Lung microvascular endothelial cell (primary cell): Measurements from ENCODE around the gene WNT10A. TPM values are rescaled to one million over a fixed set of nuclear protein-coding genes. Genes with fewer than 3 reads are reported as not detected.
A peak's percentile ranks its signal among the peaks of the same experiment; 100 is the strongest.

Source experiments
- DNase-seq, 2 donors: peaks; one replicate each; pipeline versions ENCODE4 v3.0.0 to v3.0.0-alpha.2; 2010; ENCODE audit warnings: low read depth in 2 of 2
- total RNA-seq: library from RNA; depleted of rRNA; stranded (reverse); fragments of >200 nt; gene quantifications from 2 replicates; pipeline ENCODE4 v1.2.1, GENCODE V29; 2014

Gene WNT10A
- total RNA-seq, 1 donor from 2014 or later: not detected

DNA sequence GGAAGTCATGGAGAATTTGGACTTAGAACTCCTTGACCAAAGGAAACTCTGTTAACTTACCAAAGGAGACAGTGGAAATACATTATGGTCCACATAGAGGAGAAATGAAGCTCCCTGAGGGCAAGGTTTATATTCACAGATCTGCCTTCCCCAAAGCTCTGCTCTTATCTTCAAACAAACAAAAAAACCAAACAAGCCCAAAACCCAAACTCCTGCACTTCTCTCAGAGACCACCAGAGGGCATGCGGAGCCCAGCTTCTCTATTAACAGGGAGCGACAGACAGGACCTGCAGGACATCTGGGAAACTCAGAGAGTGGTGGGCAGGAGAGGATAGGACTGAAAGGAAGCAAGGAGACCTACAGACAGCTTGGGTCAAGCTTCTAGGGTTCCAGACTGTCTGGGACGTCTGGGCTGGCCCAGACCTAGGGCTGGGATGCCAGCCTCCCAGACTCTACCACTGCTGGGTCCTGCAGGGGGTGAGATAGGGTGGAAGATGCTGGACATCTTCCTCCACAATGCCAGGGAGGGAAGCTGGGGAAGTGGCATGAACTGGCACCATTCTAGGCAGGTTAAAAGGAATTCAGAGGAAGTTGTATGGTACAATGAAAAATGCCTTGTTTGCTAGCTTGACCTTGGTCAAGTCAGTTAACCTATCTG, 4.0 kb upstream of the WNT10A start:
- peak; percentile 64 to 76 for DNase-seq

DNA sequence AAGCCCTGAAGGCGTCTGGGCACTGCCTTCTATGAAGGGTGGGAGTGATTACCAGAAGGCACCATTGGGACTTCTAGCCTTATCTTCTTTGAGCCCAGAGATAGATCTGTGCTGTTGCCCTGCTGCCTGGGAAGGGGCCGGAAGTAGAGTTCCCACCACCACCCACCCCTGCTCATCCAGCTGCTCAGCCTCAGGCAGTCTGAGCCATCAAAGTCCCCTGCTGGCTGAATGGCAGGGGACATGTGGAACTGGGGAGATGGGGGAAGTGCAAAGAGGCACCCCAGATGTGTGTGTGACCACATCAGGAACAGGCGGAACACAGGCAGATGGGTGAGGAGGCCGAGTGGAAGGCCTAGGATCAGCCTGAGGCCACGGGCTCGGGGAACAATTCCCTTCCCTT, 3.3 kb upstream of the WNT10A start:
- no peak for DNase-seq

DNA sequence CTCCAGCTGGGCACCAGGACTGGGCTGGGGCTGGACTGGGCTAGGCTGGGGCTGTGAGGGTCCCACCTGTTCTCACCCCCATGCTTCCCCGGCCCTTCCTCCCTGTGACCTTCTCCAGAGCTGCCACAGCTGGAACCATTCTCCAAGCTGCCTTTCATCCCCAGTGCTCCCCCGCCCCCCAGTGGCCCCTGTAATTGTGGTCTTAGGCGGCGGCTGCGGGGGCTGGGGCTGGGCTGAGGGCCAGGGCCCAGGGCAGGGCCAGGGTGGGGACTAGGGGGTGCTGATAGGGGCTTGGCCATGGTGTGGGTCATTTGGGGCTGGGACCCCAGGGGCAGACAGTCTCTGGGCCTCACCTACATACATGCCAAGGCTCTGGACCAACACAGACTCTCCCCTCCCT, 2.8 kb upstream of the WNT10A start:
- no peak for DNase-seq

DNA sequence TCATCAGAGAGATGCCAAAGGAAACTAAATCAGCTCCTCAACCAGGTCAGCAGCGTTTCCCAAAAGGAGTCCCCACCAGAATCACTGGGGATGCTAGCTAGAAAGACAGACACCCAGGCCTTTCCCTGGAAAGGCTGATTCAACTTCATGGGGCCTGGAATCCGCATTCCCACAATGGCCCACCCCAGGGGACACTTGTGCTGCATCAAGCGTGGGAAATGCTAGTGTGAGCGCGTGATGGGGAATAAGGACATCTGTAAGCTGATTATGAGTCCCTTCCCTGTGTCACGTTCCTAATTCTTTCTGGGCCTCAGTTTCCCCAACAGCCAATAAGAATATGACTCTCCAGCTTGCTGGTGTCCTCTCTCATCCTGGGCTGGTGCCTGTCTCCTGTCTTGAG, 2.2 kb upstream of the WNT10A start:
- no peak for DNase-seq

DNA sequence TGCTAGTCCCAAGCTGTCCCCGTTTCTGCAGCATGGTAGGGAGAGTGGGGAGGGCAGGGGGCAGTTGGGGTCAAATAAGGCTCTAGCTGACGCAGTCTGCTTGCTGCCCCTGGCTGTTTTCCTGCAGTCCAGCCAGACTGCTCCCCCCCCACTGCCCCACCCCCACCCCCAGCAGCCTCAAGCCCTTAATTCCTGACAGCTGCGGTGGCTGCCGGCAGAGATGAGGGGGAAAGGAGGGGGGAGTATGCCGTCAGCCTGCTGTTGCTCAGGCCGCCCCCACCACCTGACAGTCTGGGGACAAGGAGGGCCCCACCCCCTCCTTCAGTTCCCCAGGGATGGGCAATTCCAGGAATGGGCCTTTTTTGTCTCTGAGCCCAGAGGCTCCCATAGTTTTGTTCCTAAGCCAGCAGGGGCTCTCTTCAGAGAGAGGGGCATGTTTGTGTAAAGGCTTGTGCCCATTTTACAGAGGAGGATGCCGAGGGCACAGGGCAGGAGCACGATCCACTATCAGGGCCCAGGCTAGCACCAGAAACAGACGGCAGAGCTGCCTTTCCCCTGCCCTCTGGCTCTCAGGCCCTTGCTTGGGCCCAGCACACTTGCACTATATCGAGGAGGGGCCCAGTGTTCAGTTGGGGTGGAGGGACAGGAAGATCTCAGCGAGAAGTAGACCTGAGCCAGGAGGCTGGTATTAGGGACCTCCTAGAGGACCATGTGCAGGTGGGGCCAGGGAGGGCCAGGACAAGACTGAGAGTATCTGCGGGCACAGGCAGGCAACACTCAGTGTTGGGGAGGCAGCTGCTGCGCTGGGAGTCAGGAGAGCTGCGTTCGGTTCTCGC, 1.5 kb upstream of the WNT10A start:
- DNase-seq: no peak

DNA sequence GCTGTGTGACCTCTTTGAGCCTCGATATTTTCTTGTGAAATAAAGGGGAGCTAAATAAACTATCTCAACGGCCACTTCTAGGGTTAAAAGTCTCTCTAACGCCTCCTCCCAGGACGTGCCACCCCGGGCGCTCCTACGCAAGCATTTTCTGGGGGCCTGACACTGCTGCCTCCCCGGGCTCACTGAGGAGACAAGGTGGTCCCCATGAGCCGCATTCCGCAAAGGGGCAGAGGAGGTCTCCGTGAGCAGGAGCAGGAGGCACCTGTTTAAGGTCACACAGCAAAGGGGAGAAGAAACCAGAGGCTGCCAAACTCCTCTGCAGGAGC, 913 bp upstream of the WNT10A start:
- no peak for DNase-seq

DNA sequence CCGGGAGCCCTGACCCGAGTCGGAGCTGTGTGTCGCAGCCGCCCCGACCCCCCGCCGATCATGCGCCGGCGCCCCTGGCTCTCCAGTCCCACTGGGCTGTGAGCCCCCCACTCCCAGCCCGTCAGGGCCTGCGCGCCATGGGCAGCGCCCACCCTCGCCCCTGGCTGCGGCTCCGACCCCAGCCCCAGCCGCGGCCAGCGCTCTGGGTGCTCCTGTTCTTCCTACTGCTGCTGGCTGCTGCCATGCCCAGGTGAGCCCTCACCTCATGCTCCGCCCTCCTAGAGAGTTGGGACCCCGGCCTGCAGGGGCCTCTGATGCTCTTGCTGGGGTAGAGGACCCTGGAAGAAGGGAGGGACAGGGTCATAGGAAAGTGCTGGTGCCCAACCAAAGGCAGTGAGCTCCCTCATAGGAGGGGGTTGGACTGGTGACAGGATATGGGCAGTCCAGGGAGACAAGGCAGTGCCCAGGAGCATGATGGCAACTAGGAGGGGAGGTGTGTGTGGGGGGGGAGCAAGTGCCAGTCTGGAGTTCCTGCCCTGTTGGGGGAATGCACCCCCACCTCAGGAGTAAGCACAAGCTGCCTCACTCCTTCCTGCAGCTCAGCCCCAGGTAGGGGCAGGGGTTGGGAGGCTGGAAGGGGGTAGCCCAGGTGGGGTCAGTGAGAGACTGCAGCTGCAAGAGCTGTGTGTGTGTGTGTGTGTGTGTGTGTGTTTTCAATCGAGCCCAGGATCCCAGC, 375 bp downstream of the WNT10A start:
- no peak for DNase-seq

DNA sequence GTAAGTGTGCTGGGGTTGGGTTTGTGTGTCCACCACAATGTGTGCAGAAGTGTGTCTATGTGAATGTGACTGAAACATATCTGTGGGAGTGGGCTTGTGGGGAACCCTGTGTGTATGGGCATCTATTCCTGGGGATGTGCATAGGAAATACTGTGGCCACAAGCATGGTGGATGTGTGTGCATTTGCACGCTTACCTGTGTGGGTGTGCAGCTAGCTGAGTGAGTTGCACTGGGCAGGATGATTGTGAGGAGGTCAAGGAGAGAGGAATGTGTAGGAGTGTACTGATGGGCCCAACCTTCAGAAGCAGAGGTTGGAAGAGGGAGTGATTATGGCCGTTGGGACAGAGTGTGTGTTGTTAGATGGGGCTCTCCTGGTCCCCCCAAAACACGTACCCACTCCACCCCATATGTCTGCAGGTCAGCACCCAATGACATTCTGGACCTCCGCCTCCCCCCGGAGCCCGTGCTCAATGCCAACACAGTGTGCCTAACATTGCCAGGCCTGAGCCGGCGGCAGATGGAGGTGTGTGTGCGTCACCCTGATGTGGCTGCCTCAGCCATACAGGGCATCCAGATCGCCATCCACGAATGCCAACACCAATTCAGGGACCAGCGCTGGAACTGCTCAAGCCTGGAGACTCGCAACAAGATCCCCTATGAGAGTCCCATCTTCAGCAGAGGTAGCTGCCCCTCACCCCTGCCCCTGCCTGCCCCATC, 1.2 kb downstream of the WNT10A start:
- DNase-seq: no peak

DNA sequence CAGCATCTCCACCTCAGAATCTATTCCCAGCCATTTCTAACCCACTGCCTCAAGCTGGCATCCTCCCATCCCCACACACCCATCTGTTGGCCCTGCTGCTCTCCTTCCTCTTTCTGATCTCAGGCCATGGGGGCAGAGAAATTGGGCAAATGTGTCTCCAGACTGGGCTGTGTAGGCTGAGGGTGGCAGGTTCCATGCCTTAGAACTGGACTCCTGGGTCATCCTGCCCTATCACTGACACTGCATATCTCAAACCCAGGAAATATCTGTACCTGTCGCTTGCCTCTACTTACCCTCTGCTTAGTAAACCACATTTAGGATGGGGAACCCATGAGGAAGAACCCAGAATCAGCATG, 1.8 kb downstream of the WNT10A start:
- no peak for DNase-seq

DNA sequence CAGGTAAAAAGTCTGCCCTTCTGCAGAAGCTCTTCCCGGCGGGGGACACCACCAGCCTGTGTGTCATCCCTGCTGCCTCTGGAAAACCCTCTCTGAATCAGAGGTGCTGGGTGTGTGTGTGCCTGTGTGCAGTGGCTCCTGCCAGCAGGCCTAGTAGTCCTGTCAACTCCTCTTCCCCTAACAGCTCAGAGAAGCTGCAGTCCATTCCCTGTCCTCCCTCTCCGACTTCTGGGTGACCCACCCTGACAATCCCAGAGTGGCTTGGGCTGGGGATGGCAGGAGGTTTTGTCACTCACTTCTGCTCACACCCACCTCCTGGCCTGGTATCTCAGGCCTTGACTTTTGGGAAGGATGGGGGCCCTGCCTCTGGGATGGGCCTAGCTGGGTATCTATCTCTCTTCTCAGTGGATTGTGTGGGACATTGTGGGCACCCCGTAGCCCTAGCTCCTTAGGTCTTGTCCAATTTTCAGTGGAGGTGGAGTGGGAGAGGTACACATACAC, 2.3 kb downstream of the WNT10A start:
- no peak for DNase-seq

DNA sequence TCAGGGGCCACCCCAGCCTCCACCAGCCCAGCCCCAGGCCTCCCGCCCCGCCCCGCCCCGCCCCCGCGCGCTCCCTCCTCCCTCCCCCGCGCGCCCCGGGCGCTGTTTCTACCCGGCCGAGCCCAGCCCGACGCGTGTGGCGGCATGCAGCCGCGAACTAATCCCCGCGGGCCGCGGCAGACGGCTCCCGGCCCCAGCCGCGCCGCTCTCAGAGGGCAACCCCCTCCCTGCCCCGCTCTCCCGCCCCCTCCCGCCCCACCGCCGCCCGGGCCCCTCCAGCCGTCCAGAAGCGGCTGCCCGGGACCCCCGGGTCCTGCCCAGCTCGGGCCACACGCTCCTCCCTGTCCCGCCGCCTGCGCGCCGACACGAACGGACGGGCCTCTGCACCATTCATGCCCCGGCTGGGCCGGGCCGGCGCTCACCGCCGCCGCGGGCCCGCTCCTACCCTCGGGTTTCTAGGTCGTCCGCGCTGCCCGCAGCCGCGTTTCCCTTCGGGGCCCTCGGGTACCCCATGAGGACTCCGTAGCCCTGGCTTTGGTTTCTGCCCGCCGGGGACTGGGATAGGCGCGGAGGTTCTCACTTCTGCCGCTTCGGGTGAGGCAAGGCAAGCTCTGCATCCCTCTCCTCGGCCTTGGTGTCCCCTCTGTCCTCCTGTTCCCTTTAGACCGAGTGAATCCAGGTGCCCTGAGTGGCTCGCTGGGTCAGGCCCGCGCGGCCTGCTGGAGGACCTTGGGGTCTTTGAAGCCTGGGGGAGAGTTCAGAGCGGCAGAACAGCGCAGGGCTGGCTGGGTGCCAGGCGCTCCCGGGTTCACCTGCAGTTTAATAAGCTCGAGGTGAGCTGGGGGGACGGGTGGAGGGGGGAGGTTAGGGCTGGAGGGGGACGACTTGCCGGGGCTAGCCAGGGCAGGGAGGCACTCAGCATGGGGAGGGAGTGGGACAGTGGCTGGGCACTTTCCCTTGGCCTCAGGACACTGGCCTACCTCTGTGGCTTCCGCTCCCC, 3.1 kb downstream of the WNT10A start:
- DNase-seq: no peak

DNA sequence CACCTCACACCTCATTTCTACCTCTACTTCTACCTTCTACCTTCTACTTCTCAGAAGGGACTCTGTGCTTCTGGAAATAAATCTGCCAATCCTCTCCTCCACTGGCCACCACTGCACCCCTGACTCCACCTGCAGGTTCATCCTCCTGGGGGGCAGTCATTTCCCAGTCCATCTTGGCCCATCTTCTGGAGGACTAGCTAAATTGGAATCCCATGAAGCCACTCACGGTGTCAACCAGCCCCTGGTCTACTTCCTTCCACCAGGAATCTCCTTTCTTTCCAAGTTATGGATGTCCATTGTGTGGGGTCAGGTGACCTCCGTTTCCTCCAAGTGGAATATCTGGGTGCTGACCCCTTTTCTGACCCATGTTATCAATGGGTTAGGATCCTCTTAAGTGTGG, 3.9 kb downstream of the WNT10A start:
- DNase-seq: no peak

DNA sequence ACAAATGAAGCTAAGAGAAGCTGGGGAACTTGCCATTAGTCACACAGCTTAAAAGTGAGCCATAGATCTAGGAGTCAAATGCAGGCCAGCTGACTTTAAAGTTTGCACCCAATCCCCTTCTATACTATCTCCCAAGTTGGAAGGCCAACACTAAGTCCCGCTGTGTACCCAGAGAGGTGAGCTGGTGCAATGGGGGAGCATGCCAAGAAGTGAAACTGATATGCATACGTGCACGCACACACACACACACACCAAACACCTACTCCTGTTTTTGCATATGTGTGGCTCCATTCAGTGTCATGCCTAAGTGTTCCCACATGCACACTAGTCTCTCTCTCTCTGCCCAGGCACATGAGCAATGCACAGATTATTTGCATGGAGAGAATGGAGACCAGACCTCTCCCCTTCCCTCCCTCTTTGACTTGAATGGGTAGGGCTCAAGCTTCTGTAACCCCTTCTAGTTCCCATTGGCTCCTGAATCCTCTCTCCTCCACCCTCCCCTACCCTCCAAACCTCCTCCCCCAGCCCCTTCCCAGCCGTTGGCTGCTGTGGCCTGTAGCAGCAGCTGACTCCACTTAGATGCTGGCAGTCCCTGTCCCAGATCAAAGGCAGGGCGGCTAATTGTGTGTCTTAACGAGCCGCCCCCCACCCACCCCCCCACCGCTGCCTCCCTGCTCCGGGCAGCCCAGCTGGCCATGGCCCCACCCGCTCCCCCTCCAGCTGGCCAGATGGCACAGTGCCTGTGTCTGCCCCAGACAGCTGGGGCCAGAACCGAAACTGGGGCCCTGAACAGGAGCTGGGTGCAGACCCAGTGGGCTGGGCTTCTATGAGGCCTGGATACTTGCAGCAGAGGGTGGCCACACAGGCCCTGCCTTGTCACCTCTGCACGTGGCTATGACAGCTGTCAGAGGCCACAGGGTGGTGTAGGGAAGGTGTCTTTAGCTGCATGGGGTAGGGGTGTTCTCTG, 5.6 kb downstream of the WNT10A start:
- no peak for DNase-seq

DNA sequence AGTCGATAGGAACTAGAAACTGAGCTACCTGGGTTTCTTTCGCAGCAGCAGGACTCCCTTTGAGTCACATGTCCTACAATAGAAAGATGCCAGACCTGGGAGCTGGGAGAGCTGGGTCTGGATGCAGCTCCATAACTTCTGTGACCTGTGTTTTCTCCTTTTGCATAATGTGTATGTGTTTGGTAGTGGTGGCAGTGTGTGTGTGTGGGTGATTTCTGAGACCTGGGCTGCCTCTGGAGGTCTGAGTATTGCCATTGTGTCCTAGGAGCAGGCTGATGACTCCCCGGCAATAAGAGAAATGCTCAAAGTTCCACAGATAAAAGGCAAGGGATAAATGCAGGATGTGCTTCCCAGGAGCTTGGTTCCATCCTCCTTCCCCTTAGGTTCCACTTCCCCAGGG, 6.4 kb downstream of the WNT10A start:
- no peak for DNase-seq

DNA sequence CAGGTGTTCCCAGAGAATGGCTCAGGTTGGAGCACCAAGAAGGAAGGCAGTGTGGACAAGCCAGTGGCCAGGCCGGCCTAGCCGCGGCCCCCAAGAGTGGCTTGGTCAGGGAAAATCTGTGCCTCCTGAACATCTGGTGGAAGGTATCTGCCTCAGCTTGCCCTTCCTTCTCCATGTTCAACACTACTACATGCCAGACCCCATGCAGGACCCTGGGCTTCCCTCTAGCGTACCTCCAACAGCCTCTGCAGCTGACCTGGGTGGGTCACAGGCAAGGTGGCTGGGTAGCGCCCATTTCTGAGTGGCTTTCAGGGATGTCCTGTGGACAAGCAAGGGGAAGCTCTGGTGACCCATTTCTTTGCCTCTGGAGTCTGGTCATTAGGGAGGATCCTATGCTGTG, 7.7 kb downstream of the WNT10A start:
- DNase-seq: no peak

DNA sequence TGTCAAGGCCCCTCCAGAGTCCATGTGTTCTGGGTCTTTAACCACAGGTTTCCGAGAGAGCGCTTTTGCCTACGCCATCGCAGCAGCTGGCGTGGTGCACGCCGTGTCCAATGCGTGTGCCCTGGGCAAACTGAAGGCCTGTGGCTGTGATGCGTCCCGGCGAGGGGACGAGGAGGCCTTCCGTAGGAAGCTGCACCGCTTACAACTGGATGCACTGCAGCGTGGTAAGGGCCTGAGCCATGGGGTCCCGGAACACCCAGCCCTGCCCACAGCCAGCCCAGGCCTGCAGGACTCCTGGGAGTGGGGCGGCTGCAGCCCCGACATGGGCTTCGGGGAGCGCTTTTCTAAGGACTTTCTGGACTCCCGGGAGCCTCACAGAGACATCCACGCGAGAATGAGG, 9.3 kb downstream of the WNT10A start:
- no peak for DNase-seq

DNA sequence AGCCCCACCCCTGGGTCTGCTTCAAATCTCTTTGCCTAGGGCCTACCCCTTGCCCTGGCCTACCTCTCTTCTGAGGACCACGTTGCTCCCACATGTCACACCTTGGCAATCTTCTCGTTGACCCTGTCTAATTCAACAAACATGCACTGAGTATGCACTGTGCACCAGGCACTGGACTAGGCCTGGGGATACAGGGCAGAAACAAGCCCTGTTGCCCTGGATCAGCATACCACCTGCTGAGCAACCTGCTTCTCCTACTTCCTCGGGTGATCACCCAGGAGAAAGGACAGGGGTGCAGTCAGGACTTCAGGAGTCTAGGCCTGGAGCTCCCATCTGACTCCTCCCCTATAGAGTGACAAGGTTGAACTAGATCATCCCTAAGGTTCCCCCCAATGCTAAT, 9.7 kb downstream of the WNT10A start:
- DNase-seq: no peak

DNA sequence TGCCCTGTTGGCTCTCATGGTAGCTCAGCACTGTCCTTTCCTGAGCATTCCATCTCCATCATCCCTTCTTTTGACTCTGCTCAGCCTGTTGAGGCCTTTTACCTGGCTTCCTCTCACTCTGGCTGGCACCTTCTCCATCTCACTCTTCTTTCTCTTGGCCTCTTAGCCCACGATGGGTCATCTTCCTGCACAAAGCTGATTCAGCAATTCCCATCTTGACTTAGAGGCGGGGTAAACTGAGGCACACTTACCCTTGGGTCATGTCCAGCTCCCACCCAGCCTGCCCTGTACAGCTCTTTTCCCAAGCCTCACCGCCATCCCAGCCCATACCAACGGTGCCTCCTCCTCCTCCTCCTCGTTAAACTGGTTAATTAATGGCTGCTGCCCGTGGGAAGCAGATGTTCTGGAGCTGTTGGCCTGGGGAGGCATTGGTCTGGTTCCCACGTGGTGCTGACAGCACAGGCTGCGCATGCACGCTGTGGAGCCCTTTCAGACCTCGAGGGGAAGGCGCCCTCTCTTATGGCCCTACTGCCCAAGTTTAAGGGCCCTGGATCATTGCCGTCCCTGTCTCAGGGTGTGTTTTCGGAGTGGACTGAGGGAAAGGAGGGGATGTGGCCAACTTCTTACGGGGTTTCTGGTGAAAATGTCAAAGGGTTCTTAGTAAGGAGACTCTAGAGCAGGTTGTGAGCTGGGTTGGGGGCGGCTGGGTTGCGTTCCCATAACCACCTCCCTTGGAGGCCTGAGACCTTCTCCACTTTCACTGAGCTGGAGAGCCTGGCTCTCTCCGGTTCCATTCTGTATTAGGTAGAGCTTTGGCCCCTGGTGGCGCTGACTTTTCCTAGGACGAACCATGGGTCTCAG, 10.9 kb downstream of the WNT10A start:
- DNase-seq: no peak
